Nephron progenitor cell (in vitro differentiated cells): ENCODE data around the gene SERGEF.
A peak's percentile ranks its signal among the peaks of the same experiment; 100 is the strongest.

ENCODE experiments used
- DNase-seq: peaks from one replicate; pipeline ENCODE4 v3.0.0; 2021
- H3K27ac Mint-ChIP-seq: 2 replicates; pipeline ENCODE4 v1.8.0; 2021; ENCODE audit warnings: mild to moderate bottlenecking, moderate library complexity, mixed read lengths
- H3K27me3 Mint-ChIP-seq: 2 replicates; pipeline ENCODE4 v1.8.0; 2021; ENCODE audit warnings: mild to moderate bottlenecking, low read depth, mixed read lengths; ENCODE audit not compliant: poor library complexity
- H3K36me3 Mint-ChIP-seq: 2 replicates; pipeline ENCODE4 v1.8.0; 2021; ENCODE audit warnings: low read depth, mixed read lengths
- H3K4me1 Mint-ChIP-seq: 2 replicates; pipeline ENCODE4 v1.8.0; 2021; ENCODE audit warnings: mixed read lengths
- H3K4me3 Mint-ChIP-seq: 2 replicates; pipeline ENCODE4 v1.8.0; 2021; ENCODE audit warnings: mild to moderate bottlenecking, moderate library complexity, mixed read lengths
- H3K9me3 Mint-ChIP-seq: 2 replicates; pipeline ENCODE4 v1.8.0; 2021; ENCODE audit warnings: mild to moderate bottlenecking, moderate library complexity, mixed read lengths
- TF ChIP-seq, protein P1 (sequence below): fragments of 200-600 bp; sonication (generic); IDR thresholded peaks from 2 replicates; pipeline ENCODE4 v1.5.0; 2021; ENCODE audit warnings: antibody characterized with exemption

The SERGEF gene

GRCh38 chr11:17985517-17985916 is 27.3 kb downstream of the SERGEF start:
- TF ChIP-seq, protein P1, sequence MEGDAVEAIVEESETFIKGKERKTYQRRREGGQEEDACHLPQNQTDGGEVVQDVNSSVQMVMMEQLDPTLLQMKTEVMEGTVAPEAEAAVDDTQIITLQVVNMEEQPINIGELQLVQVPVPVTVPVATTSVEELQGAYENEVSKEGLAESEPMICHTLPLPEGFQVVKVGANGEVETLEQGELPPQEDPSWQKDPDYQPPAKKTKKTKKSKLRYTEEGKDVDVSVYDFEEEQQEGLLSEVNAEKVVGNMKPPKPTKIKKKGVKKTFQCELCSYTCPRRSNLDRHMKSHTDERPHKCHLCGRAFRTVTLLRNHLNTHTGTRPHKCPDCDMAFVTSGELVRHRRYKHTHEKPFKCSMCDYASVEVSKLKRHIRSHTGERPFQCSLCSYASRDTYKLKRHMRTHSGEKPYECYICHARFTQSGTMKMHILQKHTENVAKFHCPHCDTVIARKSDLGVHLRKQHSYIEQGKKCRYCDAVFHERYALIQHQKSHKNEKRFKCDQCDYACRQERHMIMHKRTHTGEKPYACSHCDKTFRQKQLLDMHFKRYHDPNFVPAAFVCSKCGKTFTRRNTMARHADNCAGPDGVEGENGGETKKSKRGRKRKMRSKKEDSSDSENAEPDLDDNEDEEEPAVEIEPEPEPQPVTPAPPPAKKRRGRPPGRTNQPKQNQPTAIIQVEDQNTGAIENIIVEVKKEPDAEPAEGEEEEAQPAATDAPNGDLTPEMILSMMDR: no peak
- Mint-ChIP-seq H3K9me3 (no peaks in the 10 kb centered on the region), H3K4me1 (no peaks in the 10 kb centered on the region)

GRCh38 chr11:17983569-17983968 is 29.3 kb downstream of the SERGEF start:
- DNase-seq: no peak
- peaks cover 21% of the 10 kb centered on the region for H3K36me3 Mint-ChIP-seq
- no peaks in the 10 kb centered on the region for H3K4me1 Mint-ChIP-seq
- no peak overlapping the region for H3K4me3 Mint-ChIP-seq
- TF ChIP-seq, protein P1: no peak
- H3K27ac Mint-ChIP-seq: no peak overlapping the region
- H3K27me3 Mint-ChIP-seq: no peaks in the 10 kb centered on the region
- no peaks in the 10 kb centered on the region for H3K9me3 Mint-ChIP-seq

More at GRCh38 chr11:17985517-17985916, 27.3 kb downstream of the SERGEF start:
- Mint-ChIP-seq H3K27ac (no peak overlapping the region), H3K36me3 (peaks cover 21% of the 10 kb centered on the region), H3K27me3 (no peaks in the 10 kb centered on the region), H3K4me3 (no peak overlapping the region)
- DNase-seq: no peak

DNA sequence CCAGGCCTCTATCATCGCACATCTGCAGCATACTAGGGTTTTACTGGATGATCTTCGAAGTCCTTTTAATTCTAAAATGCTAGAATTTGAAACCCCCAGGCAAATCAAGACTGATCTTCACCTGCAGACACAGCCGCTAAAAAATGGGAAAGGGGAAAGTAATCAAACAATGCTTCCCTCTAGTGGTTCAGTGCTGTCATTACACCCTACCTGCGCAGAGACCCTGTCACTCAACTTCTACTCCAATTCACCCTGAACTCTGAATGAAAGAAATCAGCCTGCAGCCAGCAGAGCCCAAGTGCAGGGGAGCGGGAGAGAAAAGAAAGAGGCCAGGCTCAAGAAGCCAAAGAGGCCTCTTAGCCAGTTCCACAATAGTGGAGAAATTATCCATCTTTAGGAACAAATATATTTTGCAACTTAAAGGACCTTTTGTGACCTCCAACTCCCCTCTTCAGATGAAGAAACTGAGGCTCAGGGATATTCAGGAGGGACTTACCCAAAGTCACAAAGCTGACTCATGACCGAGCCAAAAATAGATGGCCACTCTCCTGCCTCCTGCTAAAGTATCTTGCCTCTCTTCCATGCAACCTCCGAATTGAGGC is 33.0 kb downstream of the SERGEF start:
- DNase-seq: peak; percentile 48
- Mint-ChIP-seq H3K4me3 (no peak overlapping the region), H3K27me3 (no peaks in the 10 kb centered on the region), H3K36me3 (peaks cover 17% of the 10 kb centered on the region), H3K4me1 (no peaks in the 10 kb centered on the region), H3K9me3 (no peaks in the 10 kb centered on the region), H3K27ac (no peak overlapping the region)
- TF ChIP-seq, protein P1: peak; percentile 94

- no peaks in the 10 kb centered on the region for H3K27me3 Mint-ChIP-seq
- no peaks in the 10 kb centered on the region for H3K9me3 Mint-ChIP-seq
- TF ChIP-seq, protein P1: peak; percentile 71
- H3K27ac Mint-ChIP-seq: no peak overlapping the region
- H3K4me3 Mint-ChIP-seq: no peak overlapping the region
- no peaks in the 10 kb centered on the region for H3K4me1 Mint-ChIP-seq
- peaks cover 8% of the 10 kb centered on the region for H3K36me3 Mint-ChIP-seq
- DNase-seq: peak; percentile 68
These were observed 34.1 kb downstream of the SERGEF start for GRCh38 chr11:17978553-17979287.

DNA sequence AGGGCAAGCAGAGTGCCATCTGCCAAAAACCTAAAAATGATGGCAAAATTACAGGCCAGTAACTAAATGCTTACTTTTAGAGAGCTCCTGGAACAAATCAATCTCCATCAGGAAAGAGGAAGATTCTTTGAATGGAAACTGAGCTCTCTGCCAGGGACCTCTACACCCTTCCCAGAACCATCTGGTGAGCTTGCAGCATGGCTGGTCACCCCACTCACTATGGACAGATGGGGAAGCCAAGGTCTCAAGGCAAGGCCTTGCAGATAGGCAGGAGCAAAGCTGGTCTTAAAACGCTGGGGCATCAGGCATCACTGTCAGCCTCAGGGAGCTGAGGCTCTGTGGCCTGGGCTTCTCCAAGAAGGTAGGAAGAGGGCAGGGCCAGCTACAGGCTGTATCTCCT is 36.2 kb downstream of the SERGEF start:
- peaks cover 13% of the 10 kb centered on the region for H3K36me3 Mint-ChIP-seq
- H3K27me3 Mint-ChIP-seq: no peaks in the 10 kb centered on the region
- TF ChIP-seq, protein P1: no peak
- no peak overlapping the region for H3K4me3 Mint-ChIP-seq
- DNase-seq: no peak
- H3K27ac Mint-ChIP-seq: no peak overlapping the region
- H3K9me3 Mint-ChIP-seq: peaks cover 5% of the 10 kb centered on the region
- no peaks in the 10 kb centered on the region for H3K4me1 Mint-ChIP-seq

DNA sequence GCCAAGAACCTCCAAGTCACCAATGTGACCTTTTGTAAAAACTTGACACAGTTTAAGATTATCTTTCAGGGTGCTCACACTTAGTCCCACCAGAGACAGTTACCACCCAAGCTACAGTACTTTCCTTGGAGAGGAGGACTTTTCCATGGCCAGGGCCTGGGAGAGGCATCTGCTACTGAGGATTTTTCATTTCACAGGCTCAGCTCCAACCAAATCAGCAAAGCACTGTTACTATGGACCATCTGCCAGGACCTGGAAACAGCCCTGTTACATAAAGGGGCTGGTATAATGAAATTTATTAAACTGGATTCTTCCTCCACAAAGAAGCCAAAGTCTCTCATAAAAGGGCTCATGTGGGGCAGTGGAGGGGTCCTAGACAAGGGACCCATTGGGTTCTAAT is 38.6 kb downstream of the SERGEF start:
- H3K4me1 Mint-ChIP-seq: no peaks in the 10 kb centered on the region
- TF ChIP-seq, protein P1: no peak
- no peak for DNase-seq
- peaks cover 3% of the 10 kb centered on the region for H3K27me3 Mint-ChIP-seq
- H3K4me3 Mint-ChIP-seq: no peak overlapping the region
- H3K36me3 Mint-ChIP-seq: peaks cover 29% of the 10 kb centered on the region
- H3K9me3 Mint-ChIP-seq: peaks cover 19% of the 10 kb centered on the region
- no peak overlapping the region for H3K27ac Mint-ChIP-seq
